ENCODE measurements around the gene TMEM203. TPM values are rescaled to one million over a fixed set of nuclear protein-coding genes. Genes with fewer than 3 reads are reported as not detected.

TMEM203 gene
- total RNA-seq, 1 experiment from 2014 or later = 35.5 TPM

DNA sequence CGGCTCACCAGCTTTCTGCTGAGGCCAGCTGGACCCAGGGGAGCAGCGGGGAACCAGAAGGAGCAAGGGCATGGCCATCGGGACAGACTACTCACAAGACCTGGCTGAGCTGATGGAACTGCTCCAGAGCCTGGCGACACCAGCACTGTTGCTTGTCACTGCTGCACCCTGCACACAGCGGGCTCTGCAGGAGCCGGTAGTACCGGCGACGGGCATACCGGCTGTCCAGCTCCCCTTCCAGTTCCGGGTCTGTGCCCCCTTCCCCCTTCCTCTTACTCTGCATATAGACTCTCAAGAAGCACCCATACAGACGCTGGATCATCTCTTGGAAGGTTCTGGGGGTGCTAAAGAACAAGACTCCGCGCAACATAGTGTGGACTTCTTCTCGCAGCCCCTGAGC is 18.1 kb downstream of the TMEM203 start:
- Histone ChIP-seq H2AK5ac (ENCODE audit: insufficient read length, low read length) (no peak overlapping the region), H3K4me1 (ENCODE audit: insufficient read depth, low read length) (peaks cover 5% of the 10 kb centered on the region; the same call in 1 of the 2 replicates), H3K23me2 (ENCODE audit: insufficient read length, low read depth, low read length, poor library complexity, severe bottlenecking) (peaks cover 13% of the 10 kb centered on the region), H3K9ac (ENCODE audit: extremely low read depth, insufficient read length, low read length) (no peak overlapping the region), H4K8ac (replicated peaks; ENCODE audit: insufficient read length, low read depth, low read length) (no peak overlapping the region), H4K91ac (ENCODE audit: insufficient read length, low read depth, low read length) (no peak overlapping the region), H3K14ac (ENCODE audit: insufficient read depth, low read length) (no peak overlapping the region), H3K79me2 (ENCODE audit: insufficient read depth, low read length) (peaks cover 10% of the 10 kb centered on the region; the same call in 1 of the 2 replicates), H3T11ph (ENCODE audit: low read length) (no peak overlapping the region), H2BK120ac (ENCODE audit: low read depth, low read length, poor library complexity, severe bottlenecking) (no peak overlapping the region), H3K27ac (ENCODE audit: insufficient read length, low read depth, low read length) (no peak overlapping the region), H2BK12ac (ENCODE audit: insufficient read length, low read depth, low read length) (no peak overlapping the region), H2BK20ac (ENCODE audit: low read depth, low read length, poor library complexity, severe bottlenecking) (no peak overlapping the region), H3K56ac (ENCODE audit: insufficient read length, low read depth, low read length) (no peak overlapping the region), H4K20me1 (ENCODE audit: control insufficient read depth, insufficient read depth, insufficient read length) (peaks cover 2% of the 10 kb centered on the region), H3K4ac (ENCODE audit: low read depth, low read length) (no peak overlapping the region), H2AFZ (ENCODE audit: low read length) (no peak overlapping the region), H3K4me2 (ENCODE audit: insufficient read depth, insufficient read length, low read length) (peak overlapping the region; percentile 82), H4K5ac (ENCODE audit: insufficient read length, low read depth, low read length) (no peak overlapping the region), H3K18ac (ENCODE audit: insufficient read length, low read depth, low read length) (no peak overlapping the region), H3K23ac (ENCODE audit: insufficient read length, low read depth, low read length) (no peak overlapping the region), H2BK5ac (ENCODE audit: insufficient read length, low read length) (no peak overlapping the region), H3K27me3 (ENCODE audit: insufficient read depth, low read length) (no peaks in the 10 kb centered on the region), H2BK15ac (ENCODE audit: low read depth, low read length) (no peak overlapping the region), H3K9me3 (ENCODE audit: control insufficient read depth, low read depth, low read length) (no peaks in the 10 kb centered on the region), H3K79me1 (ENCODE audit: insufficient read depth, low read depth, low read length, poor library complexity, severe bottlenecking) (peaks cover 6% of the 10 kb centered on the region)
- Mint-ChIP-seq H3K27me3 (ENCODE audit: low read depth) (no peaks in the 10 kb centered on the region), H3K9me3 (no peaks in the 10 kb centered on the region), H3K4me1 (peaks cover 17 to 22% of the 10 kb centered on the region in 2 experiments), H3K4me3 (peak overlapping the region; percentile 90 to 97), H3K27ac (peak overlapping the region in 1 of 3 experiments; percentile 88; a peak in 2 of 7 replicates), H3K36me3 (ENCODE audit: insufficient read depth in 1 of 3, low read depth in 3 of 3) (peaks cover 7 to 59% (median 49%) of the 10 kb centered on the region in 3 experiments; a peak in 6 of 7 replicates)
- WGBS (ENCODE audit: extremely low coverage, insufficient read length, low lambda C conversion rate) = no CpG with 5 or more reads among the region's 15 CpGs
- TF ChIP-seq, protein P1, sequence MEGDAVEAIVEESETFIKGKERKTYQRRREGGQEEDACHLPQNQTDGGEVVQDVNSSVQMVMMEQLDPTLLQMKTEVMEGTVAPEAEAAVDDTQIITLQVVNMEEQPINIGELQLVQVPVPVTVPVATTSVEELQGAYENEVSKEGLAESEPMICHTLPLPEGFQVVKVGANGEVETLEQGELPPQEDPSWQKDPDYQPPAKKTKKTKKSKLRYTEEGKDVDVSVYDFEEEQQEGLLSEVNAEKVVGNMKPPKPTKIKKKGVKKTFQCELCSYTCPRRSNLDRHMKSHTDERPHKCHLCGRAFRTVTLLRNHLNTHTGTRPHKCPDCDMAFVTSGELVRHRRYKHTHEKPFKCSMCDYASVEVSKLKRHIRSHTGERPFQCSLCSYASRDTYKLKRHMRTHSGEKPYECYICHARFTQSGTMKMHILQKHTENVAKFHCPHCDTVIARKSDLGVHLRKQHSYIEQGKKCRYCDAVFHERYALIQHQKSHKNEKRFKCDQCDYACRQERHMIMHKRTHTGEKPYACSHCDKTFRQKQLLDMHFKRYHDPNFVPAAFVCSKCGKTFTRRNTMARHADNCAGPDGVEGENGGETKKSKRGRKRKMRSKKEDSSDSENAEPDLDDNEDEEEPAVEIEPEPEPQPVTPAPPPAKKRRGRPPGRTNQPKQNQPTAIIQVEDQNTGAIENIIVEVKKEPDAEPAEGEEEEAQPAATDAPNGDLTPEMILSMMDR (conservative IDR thresholded peaks at IDR 0.05) = no peak
- no peak for DNase-seq
